Right cardiac atrium (tissue), 5 donors: ENCODE measurements around the gene PLPP3. TPM values are rescaled to one million over a fixed set of nuclear protein-coding genes. Genes with fewer than 3 reads are reported as not detected.
A peak's percentile ranks its signal among the peaks of the same experiment; 100 is the strongest.

Experiments used
- ATAC-seq, 2 donors: fragments of 200-7000 bp; cut with Tn5 transposase; one replicate each; pipeline versions ENCODE4 v1.8.0 to v1.9.1; 2020; ENCODE audit warnings: moderate library complexity in 2 of 2, mild to moderate bottlenecking in 1 of 2
- DNase-seq, 3 donors: peaks; one replicate each; pipeline ENCODE4 v3.0.0-alpha.2; 2020
- H3K27ac ChIP-seq: one replicate; pipeline ENCODE4 v1.5.1; 2013; ENCODE audit warnings: mild to moderate bottlenecking, low read length, control low read depth, moderate library complexity
- H3K27me3 ChIP-seq: one replicate; pipeline ENCODE4 v1.6.1; 2013; ENCODE audit not compliant: control insufficient read depth, insufficient read depth
- H3K4me1 ChIP-seq: one replicate; pipeline ENCODE4 v1.6.1; 2013; ENCODE audit warnings: low read length; ENCODE audit not compliant: control insufficient read depth, insufficient read depth
- H3K4me3 ChIP-seq: one replicate; pipeline ENCODE4 v1.5.1; 2013; ENCODE audit warnings: low read length, control low read depth
- H3K9me3 ChIP-seq: one replicate; pipeline ENCODE4 v1.6.1; 2013; ENCODE audit warnings: low read length; ENCODE audit not compliant: control insufficient read depth
- WGBS: extraction: QIAGEN DNeasy Blood & Tissue Kit; methylation state at CpG from one replicate; pipeline ENCODE4 v1.1.7; 2013; 5-methylcytosine and 5-hydroxymethylcytosine counted together
- intact Hi-C, 4 donors: fragments of 100-400 bp; cut with DNase I; formaldehyde crosslinking; loops; one replicate each; pipeline versions ENCODE4 v1.11.0 to v1.14.0; 2022 to 2023
- polyA plus RNA-seq: library from polyadenylated mRNA; stranded (reverse); fragments of 200-250 nt; gene quantifications from one replicate; pipeline ENCODE4 v1.2.3, GENCODE V29; 2013
- total RNA-seq, 4 donors: library from RNA; stranded (reverse); fragmentation: NEBNext Ultra II Directional; extraction: Animal tissue kit (Norgen Biotek cat#: 25700); gene quantifications; one replicate each; pipeline ENCODE4 v1.2.1, GENCODE V29; 2021
- donor health status: healthy with polysubstance abuse.
- donor health status: DM: no; HTN: yes; CAD: no.
- donor health status: DM: no; HTN: no; CAD: no.
- donor health status: DM: no; HTN: yes; CAD: no; lungs with severe emphysema.
- donor health status: DM: yes; HTN: yes; CAD: no.

PLPP3 gene
- total and polyA plus RNA-seq, 5 donors: 47.7 to 120 (median 91.3) TPM

DNA sequence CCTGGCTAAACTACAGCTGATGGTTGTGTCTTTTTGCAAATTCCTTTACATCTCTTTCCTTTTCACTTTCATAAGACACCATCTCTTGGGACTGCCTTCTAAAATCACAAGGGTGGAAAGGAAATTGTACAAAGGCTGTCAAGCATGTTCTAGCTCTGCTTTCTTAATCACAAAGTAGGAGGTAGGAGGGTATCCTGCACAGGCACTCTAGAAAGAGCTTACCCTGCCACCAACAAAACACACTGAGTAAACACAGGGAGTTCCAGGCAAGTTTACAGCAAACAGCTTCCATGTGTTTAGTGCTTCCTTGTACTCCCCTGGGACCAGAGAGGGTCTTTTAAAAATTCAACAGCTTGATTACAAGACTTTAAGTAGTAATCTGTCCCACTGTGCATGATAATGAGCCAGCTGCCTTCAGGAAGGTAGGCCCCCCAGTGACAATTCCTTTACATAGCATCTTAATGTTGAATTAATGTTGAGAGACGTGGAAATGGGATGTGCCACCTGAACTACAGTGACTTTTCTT, 2.4 kb downstream of the PLPP3 start:
- intact Hi-C loops: loop anchor here (5.0 to 10.0 kb wide), 7 partner anchors 62 to 165 kb away; no protein-coding TSS in a partner anchor
- peak overlapping the region; percentile 91 for H3K27ac ChIP-seq
- ATAC-seq: peak in 1 of 2 donors; percentile 2
- peaks cover 4% of the 10 kb centered on the region for H3K4me1 ChIP-seq
- H3K9me3 ChIP-seq: no peaks in the 10 kb centered on the region
- no peak for DNase-seq
- H3K27me3 ChIP-seq: no peaks in the 10 kb centered on the region
- 6% methylated on average over 1 of the region's 1 CpG for WGBS
- H3K4me3 ChIP-seq: peak overlapping the region; percentile 84

DNA sequence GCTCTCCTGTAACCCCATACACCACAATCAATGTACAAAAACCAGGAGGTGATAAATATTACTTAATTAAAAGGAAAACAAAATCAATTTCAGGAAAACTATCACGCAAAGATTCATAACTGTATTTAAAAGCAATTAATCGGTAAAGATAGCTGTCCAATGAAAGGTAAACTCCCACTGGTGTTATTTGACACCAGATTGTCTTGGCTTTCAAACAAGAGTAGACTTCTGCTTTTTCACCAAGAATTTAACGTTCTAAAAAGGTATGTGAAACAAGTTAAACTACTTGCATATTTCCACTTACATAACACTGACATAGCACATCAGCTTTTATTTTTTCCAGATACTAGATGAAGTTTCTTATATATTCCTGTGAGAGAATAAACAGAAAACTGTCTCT, 3.5 kb downstream of the PLPP3 start:
- no peaks in the 10 kb centered on the region for H3K27me3 ChIP-seq
- H3K9me3 ChIP-seq: no peaks in the 10 kb centered on the region
- no peak overlapping the region for H3K27ac ChIP-seq
- 25% methylated on average over 3 of the region's 3 CpGs for WGBS
- peak overlapping the region; percentile 84 for H3K4me3 ChIP-seq
- DNase-seq: no peak
- intact Hi-C loops: loop anchor here (5.0 to 10.0 kb wide), 7 partner anchors 61 to 164 kb away; no protein-coding TSS in a partner anchor
- ATAC-seq: no peak
- H3K4me1 ChIP-seq: peaks cover 8% of the 10 kb centered on the region

DNA sequence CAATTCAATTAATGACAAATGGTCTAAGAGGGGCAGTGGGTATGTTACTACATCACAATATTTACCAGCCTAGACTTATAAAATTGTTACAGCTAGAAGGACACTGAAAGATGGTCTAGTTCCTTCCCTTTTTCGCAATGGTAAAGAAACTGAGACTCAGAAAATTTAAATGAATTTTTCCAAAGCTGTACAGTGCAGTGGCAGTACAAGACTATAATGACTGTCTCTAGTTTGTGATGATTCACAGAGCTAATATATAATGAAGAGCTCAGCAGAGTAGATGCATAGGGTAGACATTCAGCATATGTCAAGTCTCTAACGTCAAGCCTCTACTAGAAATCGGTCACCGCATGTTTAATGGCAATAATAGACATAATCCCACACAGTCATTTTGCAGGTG, 4.6 kb downstream of the PLPP3 start:
- H3K4me3 ChIP-seq: peak overlapping the region; percentile 84
- peak overlapping the region; percentile 37 for H3K27ac ChIP-seq
- no peak for ATAC-seq
- H3K9me3 ChIP-seq: no peaks in the 10 kb centered on the region
- DNase-seq: no peak
- peaks cover 9% of the 10 kb centered on the region for H3K4me1 ChIP-seq
- 56% methylated on average over 4 of the region's 4 CpGs for WGBS
- no peaks in the 10 kb centered on the region for H3K27me3 ChIP-seq
- intact Hi-C loops: loop anchor here (5.0 to 10.0 kb wide), 7 partner anchors 60 to 162 kb away; no protein-coding TSS in a partner anchor

DNA sequence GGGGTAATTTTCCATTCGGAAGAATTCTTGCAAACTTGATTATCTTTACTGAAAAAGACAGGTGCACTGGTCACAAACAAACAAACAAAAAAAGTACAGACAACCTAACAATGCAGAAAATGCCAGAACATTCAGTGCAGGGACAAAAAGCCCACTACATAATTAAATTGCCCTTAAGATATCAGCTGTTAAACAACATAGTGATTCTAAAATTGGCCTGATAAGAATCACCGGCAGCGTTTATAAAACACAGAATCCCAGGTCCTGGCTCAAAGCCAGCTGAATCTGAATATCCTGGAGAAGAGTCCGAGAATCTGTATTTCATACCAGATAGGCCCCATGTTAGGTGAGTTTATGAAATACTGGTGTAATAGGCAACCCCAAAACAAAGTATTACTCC, 6.1 kb downstream of the PLPP3 start:
- intact Hi-C loops: loop anchor here (10.0 kb wide), 4 partner anchors 59 to 139 kb away; no protein-coding TSS in a partner anchor
- no peaks in the 10 kb centered on the region for H3K9me3 ChIP-seq

DNA sequence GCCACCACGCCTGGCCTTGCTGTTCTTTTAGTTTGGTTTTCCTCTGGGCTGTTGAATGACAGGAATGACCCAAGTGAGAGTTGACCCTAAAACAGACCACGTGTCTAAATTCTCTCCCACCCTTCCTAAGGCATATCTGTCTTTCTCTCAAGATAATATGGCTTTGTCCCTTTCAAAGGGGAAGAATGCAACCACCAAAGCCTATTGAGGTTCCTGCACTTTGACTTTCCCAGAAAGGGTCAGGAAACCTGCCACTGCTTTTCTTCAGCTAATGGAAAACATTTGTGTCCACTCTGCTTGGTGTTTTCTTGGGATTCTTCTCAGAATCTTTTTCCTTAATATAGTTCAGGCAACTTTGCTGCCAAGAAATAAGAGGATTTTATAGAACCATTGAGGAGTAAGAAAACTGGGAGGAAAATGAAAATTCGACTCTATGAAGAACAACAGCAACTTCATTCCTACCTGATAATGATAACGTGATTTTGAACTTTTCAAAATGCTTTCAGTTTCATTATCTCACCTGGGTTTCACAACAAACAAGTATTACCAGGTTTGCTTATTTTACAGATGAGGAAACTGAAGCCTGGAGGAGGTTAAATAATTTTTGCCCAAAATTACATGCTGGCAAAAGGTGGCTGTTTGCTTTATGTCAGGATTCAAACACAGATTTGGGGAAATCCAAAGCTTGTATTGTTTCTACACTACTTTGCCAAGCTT, 6.9 kb downstream of the PLPP3 start:
- H3K9me3 ChIP-seq: no peaks in the 10 kb centered on the region
- H3K27ac ChIP-seq: no peak overlapping the region
- peaks cover 12% of the 10 kb centered on the region for H3K4me1 ChIP-seq
- H3K4me3 ChIP-seq: no peak overlapping the region
- WGBS: 42% methylated on average over 4 of the region's 4 CpGs
- ATAC-seq: no peak
- H3K27me3 ChIP-seq: no peaks in the 10 kb centered on the region
- no peak for DNase-seq
- intact Hi-C loops: loop anchor here (10.0 kb wide), 4 partner anchors 58 to 138 kb away; no protein-coding TSS in a partner anchor

More for the DNA sequence above, 6.1 kb downstream of the PLPP3 start:
- H3K27ac ChIP-seq: peak overlapping the region; percentile 23
- no peaks in the 10 kb centered on the region for H3K27me3 ChIP-seq
- ATAC-seq: no peak
- WGBS: 24% methylated on average over 4 of the region's 4 CpGs
- H3K4me3 ChIP-seq: peak overlapping the region; percentile 22
- H3K4me1 ChIP-seq: peaks cover 12% of the 10 kb centered on the region
- no peak for DNase-seq

DNA sequence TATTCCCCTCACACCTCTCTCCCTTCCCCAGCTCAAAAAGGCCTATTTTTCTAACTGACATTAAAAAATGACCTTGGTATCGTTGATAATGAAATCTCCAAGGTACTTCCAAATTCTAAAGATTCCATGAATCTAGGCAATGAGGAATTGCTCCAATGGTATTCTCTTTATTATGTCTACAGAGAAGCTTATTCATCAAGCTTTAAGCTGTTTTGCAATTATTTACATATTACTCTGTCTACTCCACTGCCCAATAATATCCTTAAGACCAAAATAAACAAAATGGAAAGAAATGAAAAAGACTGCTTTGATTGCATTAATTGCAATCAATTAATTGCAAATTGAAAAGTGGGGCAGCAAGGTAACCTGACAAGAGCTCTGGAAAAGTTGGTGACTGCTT, 7.9 kb downstream of the PLPP3 start:
- Histone ChIP-seq H3K9me3 (no peaks in the 10 kb centered on the region), H3K4me3 (no peak overlapping the region), H3K27me3 (no peaks in the 10 kb centered on the region), H3K27ac (peak overlapping the region; percentile 64), H3K4me1 (peaks cover 12% of the 10 kb centered on the region)
- DNase-seq (no peak), ATAC-seq (no peak)
- 68% methylated on average over 1 of the region's 1 CpG for WGBS
- intact Hi-C loops: loop anchor here (10.0 kb wide), 4 partner anchors 57 to 137 kb away; no protein-coding TSS in a partner anchor

DNA sequence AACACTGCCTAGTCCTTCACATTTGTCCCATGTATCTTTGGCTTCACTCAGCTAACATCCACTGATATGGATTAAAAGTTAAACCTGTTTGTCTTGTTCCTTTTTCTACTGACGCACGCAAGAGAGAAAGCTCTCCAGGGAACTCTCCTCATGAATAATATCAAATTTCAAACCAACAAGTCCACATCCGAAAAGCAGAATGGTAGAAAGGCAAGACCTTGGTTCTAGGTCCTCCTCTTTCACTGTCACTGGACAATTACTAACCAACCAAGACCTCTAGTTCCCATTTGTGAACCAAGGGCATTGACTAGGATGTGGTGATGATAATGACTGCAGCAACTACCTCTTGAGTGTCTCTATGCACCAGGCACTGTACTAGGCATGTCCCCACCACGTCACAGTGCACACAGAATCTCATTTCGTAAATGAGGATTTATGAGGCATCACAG, 8.4 kb downstream of the PLPP3 start:
- Histone ChIP-seq H3K4me1 (peaks cover 14% of the 10 kb centered on the region), H3K27me3 (no peaks in the 10 kb centered on the region), H3K4me3 (no peak overlapping the region), H3K27ac (peak overlapping the region; percentile 64), H3K9me3 (no peaks in the 10 kb centered on the region)
- intact Hi-C loops: loop anchor here (10.0 kb wide), 4 partner anchors 56 to 136 kb away; no protein-coding TSS in a partner anchor
- WGBS: 53% methylated on average over 5 of the region's 5 CpGs
- no peak for DNase-seq
- peak in 1 of 2 donors; percentile 32 for ATAC-seq

DNA sequence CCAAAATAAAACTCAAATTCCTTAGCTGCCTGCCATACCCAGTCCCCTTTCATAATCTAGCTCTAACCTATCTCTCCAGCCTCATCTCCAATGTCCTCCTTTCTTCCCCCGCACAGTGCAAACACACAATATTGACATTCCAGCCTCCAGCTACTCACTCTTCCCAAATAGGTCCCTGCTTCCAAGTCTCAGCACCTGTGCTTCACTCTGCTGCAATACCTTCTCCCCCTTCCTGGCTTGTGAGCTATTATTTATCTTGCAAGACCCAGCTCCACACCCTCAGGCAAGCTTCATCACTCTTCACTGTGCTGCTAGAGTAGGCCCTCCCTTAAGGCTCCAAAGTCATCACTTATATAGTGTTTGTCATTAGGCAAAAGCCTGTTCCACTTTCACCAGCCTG, 9.7 kb downstream of the PLPP3 start:
- intact Hi-C loops: loop anchor here (10.0 kb wide), 4 partner anchors 55 to 135 kb away; no protein-coding TSS in a partner anchor
- H3K27ac ChIP-seq: peak overlapping the region; percentile 13
- no peak for DNase-seq
- H3K9me3 ChIP-seq: no peaks in the 10 kb centered on the region
- 70% methylated on average over 1 of the region's 1 CpG for WGBS
- peak in 1 of 2 donors; percentile 15 for ATAC-seq
- peaks cover 15% of the 10 kb centered on the region for H3K4me1 ChIP-seq
- H3K4me3 ChIP-seq: no peak overlapping the region
- no peaks in the 10 kb centered on the region for H3K27me3 ChIP-seq

DNA sequence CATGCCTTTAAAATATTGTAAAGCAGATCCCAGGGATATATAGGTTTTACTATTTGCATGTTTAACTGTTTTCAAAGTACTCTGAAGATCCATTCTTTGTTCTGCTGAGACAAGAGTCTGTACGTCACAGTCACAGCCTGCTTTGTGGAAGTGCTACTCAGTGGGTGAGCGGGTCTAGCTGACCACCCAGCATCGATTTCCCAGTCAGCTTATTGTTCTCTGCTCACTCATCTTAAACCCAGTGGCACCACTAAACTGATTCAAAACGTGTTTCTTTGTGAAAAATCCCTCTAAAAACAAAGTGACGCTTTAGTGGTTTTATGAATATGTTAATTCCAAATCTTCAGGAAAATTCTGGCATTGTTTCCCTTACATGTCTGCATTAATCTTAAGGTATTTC, 12.4 kb downstream of the PLPP3 start:
- DNase-seq: no peak
- H3K4me3 ChIP-seq: no peak overlapping the region
- H3K27ac ChIP-seq: peak overlapping the region; percentile 68
- intact Hi-C loops: no loop called here
- no peaks in the 10 kb centered on the region for H3K27me3 ChIP-seq
- no peak for ATAC-seq
- H3K9me3 ChIP-seq: no peaks in the 10 kb centered on the region
- peaks cover 19% of the 10 kb centered on the region for H3K4me1 ChIP-seq
- 60% methylated on average over 5 of the region's 5 CpGs for WGBS

DNA sequence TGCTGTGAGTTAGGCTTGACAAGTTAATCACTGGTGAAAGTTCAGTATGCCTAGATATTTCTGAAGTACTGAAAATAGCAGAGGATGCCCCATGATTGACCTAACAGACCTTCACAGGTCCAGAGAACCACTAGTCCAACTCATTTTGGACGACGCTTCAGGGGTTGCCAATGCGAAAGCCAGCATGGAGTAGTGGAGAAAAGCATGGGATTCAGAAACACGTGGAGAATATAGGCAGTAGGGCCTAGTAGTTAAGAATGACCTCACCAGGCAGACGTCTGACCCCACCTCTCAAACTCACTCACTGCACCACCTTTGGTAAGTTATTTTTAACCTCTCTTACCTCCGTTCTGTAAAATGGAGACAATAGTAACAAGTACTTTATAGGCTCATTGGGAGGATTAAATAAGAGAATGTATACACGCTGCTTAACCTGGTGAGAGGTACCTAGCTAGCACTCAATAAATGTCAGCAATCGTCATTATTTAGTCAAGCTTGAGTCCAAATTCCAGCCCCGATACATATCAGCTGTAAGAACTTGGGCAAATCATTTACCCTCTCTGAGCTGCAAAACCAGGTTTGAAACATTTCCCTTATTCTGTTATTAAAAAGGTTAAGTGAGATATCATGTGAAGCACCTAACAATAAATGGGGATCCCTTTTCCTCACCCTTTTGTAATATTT, 13.2 kb downstream of the PLPP3 start:
- ATAC-seq (peak in 1 of 2 donors; percentile 11), DNase-seq (no peak)
- H3K4me1 ChIP-seq: peaks cover 20% of the 10 kb centered on the region
- 54% methylated on average over 9 of the region's 9 CpGs for WGBS
- intact Hi-C loops: no loop called here
- H3K4me3 ChIP-seq: no peak overlapping the region
- peak overlapping the region; percentile 64 for H3K27ac ChIP-seq
- H3K27me3 ChIP-seq: no peaks in the 10 kb centered on the region
- no peaks in the 10 kb centered on the region for H3K9me3 ChIP-seq

DNA sequence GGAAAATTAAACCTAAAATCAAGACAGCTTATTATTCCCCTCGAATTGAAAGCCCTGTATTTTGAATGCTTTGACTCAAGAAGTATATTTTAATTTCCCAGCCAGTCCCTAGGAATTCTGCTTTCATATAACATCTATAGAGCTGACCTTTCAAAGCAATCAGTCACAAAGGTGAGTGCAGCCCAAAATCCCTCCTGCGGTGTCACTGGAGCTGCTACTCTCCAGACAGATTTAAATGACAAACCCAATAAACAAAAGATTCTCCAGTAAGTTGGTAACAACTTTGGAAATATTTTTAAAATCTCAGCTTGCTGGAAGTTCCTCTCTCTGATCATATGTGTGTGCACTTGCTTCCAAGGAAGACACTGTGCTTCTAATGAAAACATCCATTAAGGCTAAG, 14.7 kb downstream of the PLPP3 start:
- no peaks in the 10 kb centered on the region for H3K9me3 ChIP-seq
- H3K27me3 ChIP-seq: no peaks in the 10 kb centered on the region
- no peak overlapping the region for H3K4me3 ChIP-seq
- intact Hi-C loops: no loop called here
- WGBS: 74% methylated on average over 2 of the region's 2 CpGs
- ATAC-seq: no peak
- no peak overlapping the region for H3K27ac ChIP-seq
- no peak for DNase-seq
- peaks cover 19% of the 10 kb centered on the region for H3K4me1 ChIP-seq
